Thyroid gland (tissue), 4 donors: ENCODE results near the gene NTMT2. TPM values are rescaled to one million over a fixed set of nuclear protein-coding genes. Genes with fewer than 3 reads are reported as not detected.

Experiments
- DNase-seq, 2 donors: peaks; one replicate each; pipeline ENCODE4 v3.0.0-alpha.2; 2019
- H3K27ac ChIP-seq, 3 donors: fragments of 200-600 bp; sonication (generic); 1 replicate in 2 of 3; 2 replicates in 1 of 3; pipeline ENCODE4 v1.5.1; 2016 to 2019; ENCODE audit warnings: mild to moderate bottlenecking in 1 of 3, moderate library complexity in 1 of 3
- H3K27me3 ChIP-seq: fragments of 200-600 bp; sonication (generic); one replicate; pipeline ENCODE4 v1.5.1; 2019
- H3K36me3 ChIP-seq, 2 donors: fragments of 200-600 bp; sonication (generic); one replicate each; pipeline ENCODE4 v1.5.1; 2016 to 2019
- H3K4me1 ChIP-seq, 2 donors: fragments of 200-600 bp; sonication (generic); one replicate each; pipeline ENCODE4 v1.5.1; 2017 to 2019
- H3K4me3 ChIP-seq, 3 donors: fragments of 200-600 bp; sonication (generic); replicated peaks in 1 of 3; 1 replicate in 2 of 3; 2 replicates in 1 of 3; pipeline ENCODE4 v1.5.1; 2016; ENCODE audit warnings: mild to moderate bottlenecking in 1 of 3
- H3K9me3 ChIP-seq: fragments of 200-600 bp; sonication (generic); one replicate; pipeline ENCODE4 v1.5.1; 2017
- CTCF ChIP-seq, 6 experiments: fragments of 200-600 bp in 3 of 6; fragments of 450-650 bp in 3 of 6; sonication (generic) in 3 of 6; IDR thresholded peaks; one replicate each; pipeline ENCODE4 v1.5.1; 2016 to 2019; ENCODE audit warnings: antibody characterized with exemption in 6 of 6, mild to moderate bottlenecking in 2 of 6, inconsistent platforms in 1 of 6, moderate library complexity in 1 of 6
- POLR2A ChIP-seq, 2 donors: fragments of 450-650 bp; IDR thresholded peaks; one replicate each; pipeline ENCODE4 v1.6.1; 2017; ENCODE audit warnings: antibody characterized with exemption in 2 of 2, mild to moderate bottlenecking in 2 of 2, moderate library complexity in 1 of 2
- WGBS, 2 donors: methylation state at CpG; one replicate each; pipeline ENCODE4 v1.1.5; 2017; 5-methylcytosine and 5-hydroxymethylcytosine counted together
- intact Hi-C: fragments of 100-400 bp; cut with DNase I; formaldehyde crosslinking; loops from one replicate; pipeline ENCODE4 v1.15.1; 2023
- total RNA-seq, 4 donors: library from RNA; depleted of rRNA; stranded (reverse); fragments of >200 nt; gene quantifications; one replicate each; pipeline ENCODE4 v1.2.3, GENCODE V29; 2016

The NTMT2 gene
- total RNA-seq, 4 donors from 2014 or later = not detected

- 68 to 74% methylated on average over 2 of the region's 2 CpGs for WGBS, 2 donors
- intact Hi-C loops = no loop called here
- no peak for DNase-seq
- H3K27ac ChIP-seq = no peak overlapping the region
- no peaks in the 10 kb centered on the region for H3K27me3 ChIP-seq
- no peak overlapping the region for H3K4me3 ChIP-seq
- no peaks in the 10 kb centered on the region for H3K36me3 ChIP-seq
- no peaks in the 10 kb centered on the region for H3K9me3 ChIP-seq
- TF ChIP-seq CTCF (IDR thresholded peaks at IDR 0.05) (no peak), POLR2A (IDR thresholded peaks at IDR 0.05) (no peak)
- H3K4me1 ChIP-seq = no peaks in the 10 kb centered on the region
Measured at GRCh38 chr1:170196490-170197236, 50.9 kb downstream of the NTMT2 start.

- Histone ChIP-seq H3K27me3 (no peaks in the 10 kb centered on the region), H3K9me3 (no peaks in the 10 kb centered on the region), H3K4me1 (no peaks in the 10 kb centered on the region), H3K36me3 (no peaks in the 10 kb centered on the region), H3K27ac (no peak overlapping the region), H3K4me3 (no peak overlapping the region)
- TF ChIP-seq POLR2A (IDR thresholded peaks at IDR 0.05) (no peak), CTCF (IDR thresholded peaks at IDR 0.05) (no peak)
- intact Hi-C loops = no loop called here
- WGBS, 2 donors = 84 to 94% methylated on average over 1 of the region's 1 CpG
- DNase-seq = no peak
Measured at GRCh38 chr1:170198090-170198489, 52.3 kb downstream of the NTMT2 start.

GRCh38 chr1:170198584-170198983, 52.8 kb downstream of the NTMT2 start:
- Histone ChIP-seq H3K4me1 (no peaks in the 10 kb centered on the region), H3K36me3 (no peaks in the 10 kb centered on the region), H3K27me3 (no peaks in the 10 kb centered on the region), H3K4me3 (no peak overlapping the region), H3K9me3 (no peaks in the 10 kb centered on the region), H3K27ac (no peak overlapping the region)
- intact Hi-C loops = no loop called here
- TF ChIP-seq CTCF (IDR thresholded peaks at IDR 0.05) = no peak
- no peak for TF ChIP-seq POLR2A (IDR thresholded peaks at IDR 0.05)
- no peak for DNase-seq

GRCh38 chr1:170200161-170200560, 54.4 kb downstream of the NTMT2 start:
- Histone ChIP-seq H3K4me1 (no peaks in the 10 kb centered on the region), H3K27ac (peak overlapping the region in 2 of 3 donors; percentile 1 to 4), H3K27me3 (no peaks in the 10 kb centered on the region), H3K36me3 (no peaks in the 10 kb centered on the region), H3K9me3 (no peaks in the 10 kb centered on the region), H3K4me3 (no peak overlapping the region)
- no peak for DNase-seq
- TF ChIP-seq POLR2A (IDR thresholded peaks at IDR 0.05) (no peak), CTCF (IDR thresholded peaks at IDR 0.05) (no peak)
- intact Hi-C loops = no loop called here

- WGBS, 2 donors = 54 to 60% methylated on average over 4 of the region's 4 CpGs
- intact Hi-C loops = no loop called here
- Histone ChIP-seq H3K27ac (peak overlapping the region in 2 of 3 donors; percentile 1 to 4), H3K9me3 (no peaks in the 10 kb centered on the region), H3K4me1 (no peaks in the 10 kb centered on the region), H3K27me3 (no peaks in the 10 kb centered on the region), H3K36me3 (no peaks in the 10 kb centered on the region), H3K4me3 (no peak overlapping the region)
- DNase-seq = no peak
- TF ChIP-seq POLR2A (IDR thresholded peaks at IDR 0.05) (no peak), CTCF (IDR thresholded peaks at IDR 0.05) (no peak)
Measured at GRCh38 chr1:170200621-170201397, 55.0 kb downstream of the NTMT2 start.
